ENCODE results near the gene ABHD16B.

ABHD16B gene

DNA sequence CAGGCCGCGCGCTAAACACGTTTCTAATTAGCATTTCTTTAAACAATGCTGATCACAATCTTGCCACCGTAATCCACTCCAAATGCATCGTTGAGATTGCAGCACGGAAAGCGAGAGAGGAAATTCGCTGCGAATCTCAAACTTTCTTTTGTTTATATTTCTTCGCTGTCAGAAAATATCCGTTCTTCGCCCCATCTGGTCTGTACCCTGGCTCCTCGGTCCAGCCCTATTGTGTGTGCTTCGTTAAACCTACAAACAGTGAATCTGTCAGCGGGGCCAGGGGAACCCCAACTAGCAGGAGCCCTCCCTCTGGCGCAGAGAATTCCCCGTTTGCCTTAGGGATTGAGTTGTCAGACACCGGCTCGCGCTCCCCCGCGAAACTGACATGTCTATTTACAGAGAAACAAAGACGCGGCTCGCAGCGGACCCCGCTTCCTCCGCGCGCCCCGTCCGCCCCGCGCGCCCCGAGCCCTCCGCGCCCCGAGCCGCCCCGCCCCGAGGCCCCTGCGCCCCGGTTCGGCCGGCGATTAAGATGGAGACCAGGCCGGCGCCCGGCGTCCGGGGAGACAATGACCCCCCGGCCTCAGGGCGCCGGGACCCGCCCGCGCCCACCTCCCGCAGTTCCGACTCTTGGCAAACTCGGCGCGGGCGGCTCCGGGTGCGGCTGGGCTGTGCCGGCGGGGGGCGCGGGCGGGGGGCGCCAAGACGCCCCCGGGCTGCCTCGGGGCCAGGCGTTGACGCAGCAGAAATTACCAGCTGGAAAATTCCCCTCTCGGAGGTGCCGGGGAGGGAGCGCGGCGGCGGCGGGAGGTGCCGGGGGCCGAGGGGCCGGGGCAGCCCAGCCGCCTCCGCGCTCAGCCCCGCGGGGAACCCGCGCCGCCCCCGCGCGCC is 31.1 kb upstream of the ABHD16B start:
- TF ChIP-seq EGR1 (IDR thresholded peaks at IDR 0.05) (peak; percentile 45; the same call in 1 of the 2 replicates), ZBTB7A (IDR thresholded peaks at IDR 0.05; ENCODE audit: low read depth) (peak; percentile 70), TAF1 (IDR thresholded peaks at IDR 0.05; ENCODE audit: low read depth) (no peak)

DNA sequence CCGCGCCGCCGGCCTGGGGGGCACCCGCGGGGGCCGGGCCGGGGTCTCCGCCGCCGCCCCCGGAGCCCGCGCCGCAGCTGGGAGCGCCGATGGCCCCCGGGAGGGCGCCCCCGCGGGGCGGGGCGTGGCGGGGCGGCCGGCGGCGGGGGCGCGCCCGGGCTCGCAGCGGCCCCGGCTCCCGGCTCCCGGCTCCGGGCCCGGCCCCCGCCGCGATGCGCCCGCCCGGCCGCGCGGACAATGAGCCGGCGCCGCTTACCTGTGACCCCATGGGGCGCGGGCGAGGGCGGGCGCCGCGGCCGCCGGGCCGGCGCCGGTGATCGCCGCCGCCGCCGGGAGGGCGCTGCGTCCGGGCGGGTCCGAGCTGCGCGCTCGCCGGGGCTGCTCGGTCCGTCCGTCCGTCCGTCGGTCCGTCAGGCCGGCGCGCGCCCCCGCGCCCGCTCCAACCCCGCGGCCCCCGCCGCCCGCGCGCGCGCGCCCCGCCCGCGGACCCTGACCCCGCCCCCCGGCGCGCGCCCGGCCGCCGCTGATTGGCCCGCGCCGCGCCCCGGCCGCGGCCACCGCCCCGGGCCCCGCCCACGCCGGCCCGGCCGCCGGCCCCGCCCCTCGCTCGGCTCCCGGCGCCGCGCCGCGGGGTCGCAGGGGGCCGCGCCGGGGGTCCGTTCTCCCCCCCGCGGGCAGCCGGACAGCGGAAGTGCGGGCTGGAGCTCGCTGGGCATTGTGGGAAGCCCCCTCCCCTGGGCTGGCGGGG is 30.3 kb upstream of the ABHD16B start, which contains the start of gene ZBTB46:
ZBTB46 (minus strand) TSS at position 424 of the 748 bp plus-strand sequence. CDS start 40,507 bp downstream, outside the sequence.
- TF ChIP-seq TCF12 (IDR thresholded peaks at IDR 0.05; ENCODE audit: low read depth), result no peak; the same call in 1 of the 2 replicates
- TF ChIP-seq ZBTB7A (IDR thresholded peaks at IDR 0.05; ENCODE audit: low read depth), result peak; percentile 93; the same call in 1 of the 2 replicates

DNA sequence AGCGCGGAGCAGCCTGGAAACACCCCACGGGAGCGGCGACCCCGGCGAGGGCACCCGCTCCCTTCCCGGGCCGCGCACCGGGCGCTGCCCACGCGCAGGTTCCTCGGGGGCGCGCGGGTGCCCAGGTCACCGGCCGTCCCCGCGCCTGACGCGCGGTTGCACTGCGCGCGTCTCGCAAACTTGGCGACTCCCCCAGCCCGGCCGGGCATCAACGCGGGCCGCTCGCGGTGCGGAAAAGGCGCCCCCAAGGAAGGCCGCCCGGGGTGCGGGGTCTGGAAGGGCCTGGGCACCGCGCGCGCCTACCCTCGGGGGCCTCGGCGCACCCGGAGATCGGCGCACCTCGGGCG is 29.7 kb upstream of the ABHD16B start:
- TF ChIP-seq CREB1 (IDR thresholded peaks at IDR 0.05; ENCODE audit: low read depth) (no peak), EGR1 (IDR thresholded peaks at IDR 0.05) (no peak), ZBTB7A (IDR thresholded peaks at IDR 0.05; ENCODE audit: low read depth) (0 out of 2 replicates have a peak, but pooled peaks have one; percentile 1)

DNA sequence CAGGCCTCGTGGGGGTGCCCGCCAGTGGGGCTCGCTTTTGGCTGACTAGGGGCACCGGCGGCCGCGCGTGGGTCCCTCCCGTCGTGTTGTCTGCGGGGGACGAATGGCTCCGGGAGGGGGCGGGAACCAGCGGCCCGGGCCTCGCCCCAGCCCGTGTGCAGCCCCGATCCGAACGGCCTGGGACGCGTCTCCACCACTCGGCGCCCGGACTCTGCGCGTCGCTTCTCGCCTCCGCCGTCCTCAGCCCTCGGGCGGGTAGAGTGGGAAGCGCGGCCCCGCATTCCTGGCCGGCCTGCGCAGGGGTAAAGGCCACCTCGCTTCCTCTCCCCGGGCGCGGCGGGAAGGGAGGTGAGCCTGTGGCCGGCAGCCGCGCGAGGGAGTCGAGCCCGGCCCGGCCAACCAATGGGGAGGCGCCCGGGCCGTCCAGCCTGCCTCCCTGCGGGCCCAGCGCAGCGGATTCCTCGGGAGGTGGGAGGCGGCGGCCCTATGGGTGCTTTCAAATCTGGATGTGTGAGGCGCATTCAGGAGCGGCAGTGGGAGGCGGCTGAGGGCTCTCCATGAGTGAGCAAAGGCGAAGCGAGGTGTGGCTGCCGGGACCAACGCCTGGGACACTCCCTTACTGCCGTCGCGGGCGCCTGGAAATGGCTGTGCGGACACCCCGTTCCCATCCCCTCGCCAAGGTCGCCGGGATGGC is 29.2 kb upstream of the ABHD16B start:
- peak; percentile 55; the same call in 1 of the 2 replicates for TF ChIP-seq TEAD4 (IDR thresholded peaks at IDR 0.05)
- no peak for TF ChIP-seq CEBPB (IDR thresholded peaks at IDR 0.05)
- no peak for TF ChIP-seq TAF1 (IDR thresholded peaks at IDR 0.05; ENCODE audit: low read depth)
- no peak for TF ChIP-seq EGR1 (IDR thresholded peaks at IDR 0.05)
- TF ChIP-seq FOXM1 (IDR thresholded peaks at IDR 0.05; ENCODE audit: borderline replicate concordance, low read depth), result no peak
- TF ChIP-seq TCF12 (IDR thresholded peaks at IDR 0.05; ENCODE audit: low read depth), result no peak
- no peak for TF ChIP-seq YY1 (IDR thresholded peaks at IDR 0.05; ENCODE audit: low read depth)
- TF ChIP-seq CREB1 (IDR thresholded peaks at IDR 0.05; ENCODE audit: low read depth), result no peak
- TF ChIP-seq, protein P1, sequence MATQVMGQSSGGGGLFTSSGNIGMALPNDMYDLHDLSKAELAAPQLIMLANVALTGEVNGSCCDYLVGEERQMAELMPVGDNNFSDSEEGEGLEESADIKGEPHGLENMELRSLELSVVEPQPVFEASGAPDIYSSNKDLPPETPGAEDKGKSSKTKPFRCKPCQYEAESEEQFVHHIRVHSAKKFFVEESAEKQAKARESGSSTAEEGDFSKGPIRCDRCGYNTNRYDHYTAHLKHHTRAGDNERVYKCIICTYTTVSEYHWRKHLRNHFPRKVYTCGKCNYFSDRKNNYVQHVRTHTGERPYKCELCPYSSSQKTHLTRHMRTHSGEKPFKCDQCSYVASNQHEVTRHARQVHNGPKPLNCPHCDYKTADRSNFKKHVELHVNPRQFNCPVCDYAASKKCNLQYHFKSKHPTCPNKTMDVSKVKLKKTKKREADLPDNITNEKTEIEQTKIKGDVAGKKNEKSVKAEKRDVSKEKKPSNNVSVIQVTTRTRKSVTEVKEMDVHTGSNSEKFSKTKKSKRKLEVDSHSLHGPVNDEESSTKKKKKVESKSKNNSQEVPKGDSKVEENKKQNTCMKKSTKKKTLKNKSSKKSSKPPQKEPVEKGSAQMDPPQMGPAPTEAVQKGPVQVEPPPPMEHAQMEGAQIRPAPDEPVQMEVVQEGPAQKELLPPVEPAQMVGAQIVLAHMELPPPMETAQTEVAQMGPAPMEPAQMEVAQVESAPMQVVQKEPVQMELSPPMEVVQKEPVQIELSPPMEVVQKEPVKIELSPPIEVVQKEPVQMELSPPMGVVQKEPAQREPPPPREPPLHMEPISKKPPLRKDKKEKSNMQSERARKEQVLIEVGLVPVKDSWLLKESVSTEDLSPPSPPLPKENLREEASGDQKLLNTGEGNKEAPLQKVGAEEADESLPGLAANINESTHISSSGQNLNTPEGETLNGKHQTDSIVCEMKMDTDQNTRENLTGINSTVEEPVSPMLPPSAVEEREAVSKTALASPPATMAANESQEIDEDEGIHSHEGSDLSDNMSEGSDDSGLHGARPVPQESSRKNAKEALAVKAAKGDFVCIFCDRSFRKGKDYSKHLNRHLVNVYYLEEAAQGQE (IDR thresholded peaks at IDR 0.05; ENCODE audit: low read depth), result no peak
- TF ChIP-seq, protein P2, sequence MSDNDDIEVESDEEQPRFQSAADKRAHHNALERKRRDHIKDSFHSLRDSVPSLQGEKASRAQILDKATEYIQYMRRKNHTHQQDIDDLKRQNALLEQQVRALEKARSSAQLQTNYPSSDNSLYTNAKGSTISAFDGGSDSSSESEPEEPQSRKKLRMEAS (IDR thresholded peaks at IDR 0.05), result peak; percentile 69
- TF ChIP-seq NFIC (IDR thresholded peaks at IDR 0.05), result no peak
- TF ChIP-seq, protein P3, sequence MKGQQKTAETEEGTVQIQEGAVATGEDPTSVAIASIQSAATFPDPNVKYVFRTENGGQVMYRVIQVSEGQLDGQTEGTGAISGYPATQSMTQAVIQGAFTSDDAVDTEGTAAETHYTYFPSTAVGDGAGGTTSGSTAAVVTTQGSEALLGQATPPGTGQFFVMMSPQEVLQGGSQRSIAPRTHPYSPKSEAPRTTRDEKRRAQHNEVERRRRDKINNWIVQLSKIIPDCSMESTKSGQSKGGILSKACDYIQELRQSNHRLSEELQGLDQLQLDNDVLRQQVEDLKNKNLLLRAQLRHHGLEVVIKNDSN (IDR thresholded peaks at IDR 0.05), result 0 out of 2 replicates have a peak, but pooled peaks have one; percentile 2
- TF ChIP-seq RAD21 (IDR thresholded peaks at IDR 0.05; ENCODE audit: low read depth), result no peak
- TF ChIP-seq ZBTB7A (IDR thresholded peaks at IDR 0.05; ENCODE audit: low read depth), result 0 out of 2 replicates have a peak, but pooled peaks have one; percentile 24
- no peak for TF ChIP-seq EP300 (IDR thresholded peaks at IDR 0.05; ENCODE audit: borderline replicate concordance)

DNA sequence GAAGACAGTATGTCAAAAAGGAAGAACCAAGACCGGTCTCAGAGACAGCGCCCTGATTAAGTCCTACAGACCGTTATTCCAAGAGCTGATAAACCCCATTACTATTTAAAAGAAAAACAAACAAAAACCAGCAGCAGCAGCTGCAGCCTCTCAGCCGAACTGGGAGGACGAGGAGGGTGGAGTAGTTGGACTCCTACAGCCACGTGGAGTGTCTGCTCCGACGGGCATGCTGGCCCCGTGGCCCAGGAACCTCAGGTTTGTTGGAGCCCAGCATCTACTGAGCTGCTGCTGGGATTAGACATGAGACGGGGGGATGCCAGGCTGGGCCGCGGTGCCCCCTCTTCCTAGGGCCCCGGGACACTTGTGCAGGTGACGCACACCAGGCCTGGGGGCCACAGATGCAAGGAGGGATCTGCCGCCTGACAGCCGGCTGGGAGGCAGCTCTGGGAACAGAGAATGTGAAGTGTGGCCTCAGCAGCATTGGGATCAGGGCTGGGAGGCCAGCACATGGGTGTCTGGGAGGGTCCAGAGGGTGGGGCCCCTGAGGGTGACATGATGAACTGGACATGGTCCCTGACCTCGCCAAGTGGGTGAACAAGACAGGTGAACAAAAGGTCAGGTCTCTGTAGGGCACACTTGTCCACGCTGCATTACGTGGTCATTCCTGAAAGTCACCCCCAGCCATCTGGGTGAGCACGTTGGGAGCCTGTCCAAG is 27.4 kb upstream of the ABHD16B start:
- no peak for TF ChIP-seq EP300 (IDR thresholded peaks at IDR 0.05; ENCODE audit: borderline replicate concordance)

DNA sequence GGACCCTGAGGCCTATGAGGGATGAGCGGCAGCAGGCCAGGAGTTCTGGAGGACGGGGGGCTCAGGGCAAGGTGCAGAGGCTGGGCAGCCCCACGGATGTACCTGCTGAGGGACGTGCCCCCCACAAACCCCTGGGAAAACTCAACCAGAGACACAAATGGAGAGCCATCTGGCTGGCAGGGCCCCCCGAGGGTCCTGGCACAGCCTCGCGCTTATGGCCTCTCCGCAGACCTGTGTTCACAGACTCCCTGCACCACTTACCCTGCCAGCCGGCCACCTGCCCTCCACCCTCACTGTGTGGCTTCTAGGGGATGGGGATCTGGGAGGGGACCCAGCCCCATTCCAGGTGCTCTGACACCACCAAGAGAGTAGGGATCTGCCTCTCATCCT is 26.8 kb upstream of the ABHD16B start:
- TF ChIP-seq EP300 (IDR thresholded peaks at IDR 0.05; ENCODE audit: borderline replicate concordance) (no peak), ZBTB7A (IDR thresholded peaks at IDR 0.05; ENCODE audit: low read depth) (no peak), YY1 (IDR thresholded peaks at IDR 0.05; ENCODE audit: low read depth) (no peak), TEAD4 (IDR thresholded peaks at IDR 0.05) (no peak), CEBPB (IDR thresholded peaks at IDR 0.05) (no peak), TAF1 (IDR thresholded peaks at IDR 0.05; ENCODE audit: low read depth) (no peak), RAD21 (IDR thresholded peaks at IDR 0.05; ENCODE audit: low read depth) (no peak), FOXM1 (IDR thresholded peaks at IDR 0.05; ENCODE audit: borderline replicate concordance, low read depth) (no peak), CREB1 (IDR thresholded peaks at IDR 0.05; ENCODE audit: low read depth) (no peak), TCF12 (IDR thresholded peaks at IDR 0.05; ENCODE audit: low read depth) (no peak), NFIC (IDR thresholded peaks at IDR 0.05) (no peak), EGR1 (IDR thresholded peaks at IDR 0.05) (no peak)
- TF ChIP-seq, protein P2 (IDR thresholded peaks at IDR 0.05), result no peak
- TF ChIP-seq, protein P3 (IDR thresholded peaks at IDR 0.05), result no peak
- TF ChIP-seq, protein P1 (IDR thresholded peaks at IDR 0.05; ENCODE audit: low read depth), result no peak
